SKM-1 treated with dmso at 0.1 percent for 144 hours (cell line): Measurements from ENCODE around the gene SLC16A3.

ENCODE experiments used
- DNase-seq: peaks from one replicate; lab custom pipeline; 2025; ENCODE audit not compliant: unreplicated experiment; lab: John Stamatoyannopoulos, UW

The SLC16A3 gene

GRCh38 chr17:82221341-82221902 is 7.4 kb upstream of the SLC16A3 start:
- DNase-seq = no peak

DNA sequence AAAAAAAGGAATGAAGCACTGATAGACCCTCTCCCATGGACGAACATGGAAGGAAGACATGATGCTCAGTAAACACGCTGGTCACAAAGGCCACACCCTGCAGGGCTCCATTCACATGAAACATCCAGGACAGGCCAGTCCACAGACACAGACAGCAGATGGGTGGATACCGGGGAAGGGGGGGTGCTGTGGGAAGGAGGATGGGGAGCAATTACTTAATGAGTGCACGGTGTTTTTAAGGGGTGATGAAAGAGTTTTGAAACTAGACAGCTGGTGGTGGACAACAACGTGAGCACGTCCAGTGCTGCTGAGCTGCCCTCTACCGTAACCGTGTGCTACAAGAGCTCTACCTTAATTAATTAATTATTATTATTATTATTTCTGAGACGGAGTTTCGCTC is 6.0 kb upstream of the SLC16A3 start:
- DNase-seq = no peak

- DNase-seq = no peak
These were observed 5.3 kb upstream of the SLC16A3 start for GRCh38 chr17:82223517-82223916.

DNA sequence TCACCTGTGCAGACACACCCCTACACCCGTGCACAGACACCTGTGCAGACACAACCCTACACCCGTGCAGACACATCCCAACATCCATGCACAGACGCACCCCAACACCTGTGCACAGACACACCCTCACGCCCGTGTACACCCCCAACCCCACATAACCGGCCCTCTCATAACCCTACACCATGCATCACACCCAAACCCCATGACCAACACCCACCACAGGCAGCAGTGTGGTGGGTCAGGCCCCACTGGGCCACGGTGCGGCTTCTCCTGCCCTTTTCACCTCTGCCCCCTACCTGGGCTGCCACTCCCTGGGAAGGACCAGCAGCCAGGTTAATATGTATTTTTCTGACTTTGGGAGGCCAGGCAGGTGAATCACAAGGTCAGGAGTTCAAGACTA is 4.2 kb upstream of the SLC16A3 start:
- DNase-seq = no peak

DNA sequence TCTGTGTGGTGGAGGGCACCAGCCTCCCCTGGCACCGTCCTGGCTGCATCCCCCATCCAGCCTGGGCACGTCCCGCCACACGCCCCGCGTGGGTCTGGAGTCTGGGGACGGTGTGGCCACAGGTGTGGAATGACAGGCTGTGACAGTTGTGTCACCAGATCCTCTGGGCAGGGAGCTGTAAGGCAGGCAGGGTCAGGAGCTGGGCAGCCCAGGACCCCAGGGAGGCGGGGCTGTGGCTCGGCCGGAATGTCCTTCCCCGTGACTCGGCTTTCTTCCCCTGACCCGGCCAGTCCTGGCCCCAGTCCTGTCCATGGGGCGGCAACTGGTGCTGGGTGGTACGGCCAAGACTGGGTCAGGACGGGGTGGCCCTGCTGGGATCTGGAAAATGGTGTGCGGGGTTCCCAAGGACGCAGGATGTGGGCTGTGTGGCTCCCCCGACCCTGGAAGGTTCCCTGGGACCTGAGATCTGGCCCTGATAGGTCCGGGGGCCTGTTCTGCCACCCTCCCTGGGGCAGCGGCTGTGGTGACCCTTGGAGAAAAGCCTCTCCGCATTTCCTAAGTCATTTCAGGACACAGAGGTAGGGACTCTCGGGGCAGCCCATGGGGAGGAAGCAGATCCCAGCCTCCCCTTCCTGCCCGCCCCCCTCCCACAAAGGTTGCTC is 3.3 kb upstream of the SLC16A3 start:
- DNase-seq = no peak

GRCh38 chr17:82226146-82226808 is 2.6 kb upstream of the SLC16A3 start:
- DNase-seq = no peak

GRCh38 chr17:82226809-82227628 is 1.8 kb upstream of the SLC16A3 start:
- no peak for DNase-seq

- no peak for DNase-seq
These were observed 1.1 kb upstream of the SLC16A3 start for GRCh38 chr17:82227629-82228277.

DNA sequence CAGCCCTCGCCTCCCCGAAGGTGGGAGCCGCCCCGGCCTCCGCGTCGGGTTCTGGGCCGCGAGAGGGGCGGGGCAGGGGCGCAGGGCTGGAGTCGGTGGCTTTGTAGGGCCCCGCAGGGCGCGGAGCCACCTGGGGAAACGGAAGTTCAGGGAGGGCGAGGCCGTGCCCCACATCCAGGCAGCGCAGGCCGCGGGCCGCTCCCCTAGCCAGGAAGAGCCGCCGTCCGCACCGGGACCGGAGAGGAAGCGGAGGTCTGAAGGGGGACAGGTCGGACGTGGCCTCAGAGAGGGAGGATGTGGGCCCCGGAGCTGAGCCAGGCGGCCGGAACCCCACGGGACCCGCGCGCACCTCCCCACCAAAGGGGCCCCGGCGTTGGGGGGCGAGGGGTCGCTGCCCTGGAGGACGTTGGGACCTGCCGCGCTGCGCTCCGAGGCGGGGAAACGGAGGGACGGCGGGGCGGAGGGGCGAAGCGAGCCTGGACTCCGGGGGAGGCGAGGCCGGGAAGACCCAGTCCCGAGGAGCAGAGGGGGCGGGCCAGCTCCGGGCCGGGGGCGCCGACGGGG is 482 bp upstream of the SLC16A3 start:
- DNase-seq = peak; percentile 64

DNA sequence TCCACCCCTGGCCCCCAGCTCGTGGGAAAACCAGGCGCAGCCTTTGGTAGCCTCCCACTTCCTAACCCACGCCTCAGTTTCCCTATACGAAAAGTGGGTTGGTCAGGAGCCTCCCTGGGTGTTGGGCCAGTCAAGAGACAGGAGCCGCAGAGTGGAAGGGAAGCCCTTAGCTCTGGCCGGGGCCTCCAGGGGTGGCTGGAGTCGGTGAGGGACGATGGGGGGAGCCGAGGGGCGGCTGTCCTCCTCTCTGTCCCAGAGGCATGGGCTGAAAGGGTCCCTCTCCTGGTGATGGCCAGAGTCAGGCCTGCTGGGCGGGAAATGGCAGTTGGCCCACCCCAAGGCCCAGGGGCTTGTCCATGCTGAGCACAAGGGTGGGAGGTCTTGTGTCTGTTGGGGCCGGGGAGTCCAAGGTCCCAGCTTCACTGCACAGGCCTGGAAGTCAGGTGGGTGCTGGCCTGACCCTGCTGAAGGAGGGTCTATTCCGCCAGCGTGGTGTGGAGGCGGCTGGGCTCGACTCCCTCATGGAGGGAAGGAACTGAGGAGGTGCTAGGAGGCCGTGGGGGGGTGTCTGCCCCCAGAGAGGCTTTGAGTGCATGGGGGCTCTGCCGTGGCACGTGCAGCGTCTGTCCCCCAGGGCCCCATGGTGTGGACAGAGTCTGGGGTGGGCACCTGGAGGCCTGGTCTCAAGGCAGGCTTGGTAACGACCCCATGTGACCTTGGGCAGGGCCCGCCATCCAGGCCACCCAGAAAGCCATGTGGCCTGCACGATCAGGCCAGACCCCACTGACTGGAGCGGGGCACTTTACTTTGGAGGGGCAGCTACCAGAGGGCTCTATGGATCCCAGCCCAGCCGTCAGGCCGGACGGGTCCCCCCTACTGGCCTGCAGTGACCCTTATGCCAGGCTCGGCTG is 1.1 kb downstream of the SLC16A3 start:
- peak; percentile 12 for DNase-seq

- DNase-seq = peak; percentile 59
These were observed 1.9 kb downstream of the SLC16A3 start for GRCh38 chr17:82230609-82231311.

DNA sequence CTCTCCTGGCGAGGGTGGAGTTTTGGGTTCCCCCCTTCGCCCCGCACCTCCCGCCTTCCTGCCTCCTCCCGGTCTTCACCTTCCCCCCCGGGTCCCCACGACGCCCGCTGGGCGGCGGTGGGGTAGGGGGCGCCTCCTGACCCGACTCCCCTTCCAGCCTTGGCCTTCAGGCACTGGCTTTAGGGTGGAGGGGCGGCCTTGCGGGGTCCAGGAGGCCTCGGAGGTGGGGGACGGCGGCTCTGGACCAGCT is 2.4 kb downstream of the SLC16A3 start:
- DNase-seq = no peak

DNA sequence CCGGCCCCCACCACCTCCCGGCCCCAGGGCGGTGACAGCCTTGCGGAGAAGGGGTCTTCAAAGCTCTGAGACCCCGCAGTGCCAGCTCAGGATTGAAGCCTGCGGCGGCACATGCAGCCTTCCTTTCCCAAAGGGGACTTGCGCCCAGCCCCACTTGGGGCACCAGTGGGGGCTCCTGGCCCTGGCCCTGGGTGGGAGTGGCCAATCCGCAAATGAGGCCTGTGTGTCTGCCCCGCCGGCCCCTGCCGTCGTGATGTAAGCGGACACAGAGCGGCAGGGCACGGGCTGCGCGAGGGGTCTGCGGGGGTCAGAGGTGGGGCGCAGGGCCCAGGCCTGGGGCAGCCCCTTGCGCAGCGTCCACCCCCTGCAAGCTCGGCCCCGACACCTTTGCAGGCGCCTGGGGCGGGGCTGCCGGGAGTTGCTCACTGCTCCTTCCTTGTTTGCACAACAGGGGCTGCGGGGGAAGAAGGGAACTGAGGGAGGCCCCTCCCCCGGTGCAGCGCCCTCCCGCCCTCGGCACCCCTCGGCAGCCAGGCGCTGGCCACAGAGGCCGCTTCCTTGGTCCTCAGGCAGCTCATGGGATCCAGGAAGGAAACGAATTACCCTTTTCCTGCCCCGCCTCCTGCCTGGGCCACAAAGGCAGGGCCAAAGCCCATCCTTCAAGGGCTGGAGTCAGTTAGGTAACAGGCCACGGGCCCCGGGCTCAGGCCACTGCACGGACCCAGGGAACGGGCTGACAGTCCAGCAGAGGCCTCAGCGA is 2.9 kb downstream of the SLC16A3 start:
- peak; percentile 95 for DNase-seq

- DNase-seq = no peak
These were observed 3.5 kb downstream of the SLC16A3 start for GRCh38 chr17:82232322-82232820.

GRCh38 chr17:82232876-82233785 is 4.3 kb downstream of the SLC16A3 start:
- DNase-seq = no peak

- DNase-seq = no peak
These were observed 5.6 kb downstream of the SLC16A3 start for GRCh38 chr17:82234211-82235055.
